C4-2B (cell line): ENCODE results near the gene IL20.

Experiments
- H3K27ac ChIP-seq: fragments of 450-650 bp; 2 replicates; pipeline ENCODE4 v1.5.1; 2017
- ZFX ChIP-seq: fragments of 450-650 bp; IDR thresholded peaks from 2 replicates; pipeline ENCODE4 v1.6.1; 2017
- TF ChIP-seq, protein P1 (sequence below): fragments of 450-650 bp; conservative IDR thresholded peaks from 2 replicates; pipeline ENCODE4 v1.5.1; 2017; ENCODE audit warnings: mild to moderate bottlenecking

Gene IL20

DNA sequence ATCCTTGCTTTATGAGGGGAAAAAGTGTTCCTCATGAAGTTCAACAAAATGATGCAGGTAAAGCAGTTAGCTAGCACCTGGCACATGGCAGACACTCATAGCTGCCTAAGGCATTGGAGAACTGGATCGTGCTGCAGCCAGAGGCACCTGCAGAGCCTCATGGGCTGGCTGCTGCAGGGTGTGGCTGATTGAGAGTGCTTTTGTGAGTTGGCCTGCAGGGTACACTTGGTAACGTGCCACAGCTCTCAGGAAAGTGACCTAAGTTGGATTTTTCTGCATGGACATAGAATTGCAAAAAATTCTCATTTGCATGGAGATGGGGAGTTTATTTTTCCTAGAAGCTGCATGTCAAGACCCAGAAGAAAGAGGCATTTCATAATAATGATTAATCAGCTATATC, 31.6 kb upstream of the IL20 start:
- no peak overlapping the region for H3K27ac ChIP-seq
- TF ChIP-seq ZFX: no peak
- TF ChIP-seq, protein P1, sequence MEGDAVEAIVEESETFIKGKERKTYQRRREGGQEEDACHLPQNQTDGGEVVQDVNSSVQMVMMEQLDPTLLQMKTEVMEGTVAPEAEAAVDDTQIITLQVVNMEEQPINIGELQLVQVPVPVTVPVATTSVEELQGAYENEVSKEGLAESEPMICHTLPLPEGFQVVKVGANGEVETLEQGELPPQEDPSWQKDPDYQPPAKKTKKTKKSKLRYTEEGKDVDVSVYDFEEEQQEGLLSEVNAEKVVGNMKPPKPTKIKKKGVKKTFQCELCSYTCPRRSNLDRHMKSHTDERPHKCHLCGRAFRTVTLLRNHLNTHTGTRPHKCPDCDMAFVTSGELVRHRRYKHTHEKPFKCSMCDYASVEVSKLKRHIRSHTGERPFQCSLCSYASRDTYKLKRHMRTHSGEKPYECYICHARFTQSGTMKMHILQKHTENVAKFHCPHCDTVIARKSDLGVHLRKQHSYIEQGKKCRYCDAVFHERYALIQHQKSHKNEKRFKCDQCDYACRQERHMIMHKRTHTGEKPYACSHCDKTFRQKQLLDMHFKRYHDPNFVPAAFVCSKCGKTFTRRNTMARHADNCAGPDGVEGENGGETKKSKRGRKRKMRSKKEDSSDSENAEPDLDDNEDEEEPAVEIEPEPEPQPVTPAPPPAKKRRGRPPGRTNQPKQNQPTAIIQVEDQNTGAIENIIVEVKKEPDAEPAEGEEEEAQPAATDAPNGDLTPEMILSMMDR: no peak

GRCh38 chr1:206834217-206834616, 31.2 kb upstream of the IL20 start:
- no peak overlapping the region for H3K27ac ChIP-seq
- no peak for TF ChIP-seq ZFX
- TF ChIP-seq, protein P1: no peak

- no peak for TF ChIP-seq ZFX
- TF ChIP-seq, protein P1: no peak
- H3K27ac ChIP-seq: no peak overlapping the region
Observed at GRCh38 chr1:206834711-206835110, 30.7 kb upstream of the IL20 start.

DNA sequence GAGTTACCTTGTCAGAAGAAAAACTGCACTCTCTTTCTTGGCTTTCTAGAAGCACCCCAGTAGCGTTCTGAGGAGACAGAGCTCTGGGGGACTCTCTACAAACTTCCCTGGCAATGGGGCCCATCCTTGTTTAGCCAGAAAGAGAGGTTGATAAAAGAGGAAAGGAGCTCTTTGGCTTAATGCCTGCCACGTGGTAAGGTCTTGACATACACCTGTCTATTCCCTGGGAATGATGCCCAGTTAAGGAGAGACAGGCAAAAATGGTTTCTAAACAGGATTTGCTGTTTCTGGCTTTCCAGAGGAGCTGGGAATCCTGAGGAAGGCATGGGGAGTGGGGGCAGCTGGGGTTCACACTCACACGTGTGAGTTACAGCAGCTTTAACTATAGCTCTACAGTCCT, 30.2 kb upstream of the IL20 start:
- no peak for TF ChIP-seq ZFX
- TF ChIP-seq, protein P1: no peak
- no peak overlapping the region for H3K27ac ChIP-seq

GRCh38 chr1:206836111-206836510, 29.3 kb upstream of the IL20 start:
- H3K27ac ChIP-seq: no peak overlapping the region
- TF ChIP-seq, protein P1: no peak
- no peak for TF ChIP-seq ZFX

DNA sequence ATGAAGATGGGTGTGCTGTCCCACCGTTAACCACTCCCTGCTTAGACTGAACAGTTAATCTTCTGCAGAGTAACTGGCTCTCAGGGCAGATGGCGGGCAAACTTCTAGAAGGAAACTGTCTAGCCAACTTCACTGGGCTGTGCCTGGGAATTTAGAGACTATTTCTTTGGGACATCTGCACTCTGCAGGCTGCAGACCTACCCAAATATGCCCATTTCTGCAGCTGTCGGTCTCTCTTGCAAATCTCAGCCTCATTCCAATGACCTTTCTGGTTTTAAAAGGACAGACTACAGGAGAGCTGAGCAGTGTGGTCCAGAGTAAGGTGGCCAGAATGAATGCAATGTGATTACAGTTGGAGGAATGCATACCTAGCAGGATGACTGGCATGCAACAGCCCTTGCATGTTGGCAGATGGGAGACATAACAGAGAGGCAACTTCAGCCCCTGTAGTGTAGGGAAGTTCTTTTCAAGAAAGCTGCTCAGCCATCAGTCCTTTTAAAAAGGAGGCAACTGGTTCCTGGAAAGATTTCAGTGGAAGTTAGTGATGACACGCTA, 26.3 kb upstream of the IL20 start:
- no peak overlapping the region for H3K27ac ChIP-seq
- TF ChIP-seq, protein P1: no peak
- no peak for TF ChIP-seq ZFX

- no peak overlapping the region for H3K27ac ChIP-seq
- TF ChIP-seq ZFX: no peak
- TF ChIP-seq, protein P1: no peak
Observed at GRCh38 chr1:206839857-206840256, 25.6 kb upstream of the IL20 start.
